HG03378 (cell line): ENCODE data around the gene CCDC54.
"Not testable (repeated sequence)": the region's sequence is repeated elsewhere in the genome, so short reads cannot be mapped to it uniquely, and the experiment has no call there.

Experiments
- ATAC-seq: cut with Tn5 transposase; IDR thresholded peaks from one replicate; pipeline ENCODE4 v1.9.1; 2021; ENCODE audit warnings: mild to moderate bottlenecking, moderate library complexity; ENCODE audit not compliant: unreplicated experiment

Gene CCDC54

GRCh38 chr3:107377151-107377550, at the start of gene CCDC54:
Gene CCDC54, plus strand, starts transcription at chr3:107377439. Its CDS starts 149 bp downstream, at chr3:107377588.
- ATAC-seq = no peak

GRCh38 chr3:107328069-107328468, 49.2 kb upstream of the CCDC54 start:
- no peak for ATAC-seq

GRCh38 chr3:107329088-107329487, 48.2 kb upstream of the CCDC54 start:
- no peak for ATAC-seq

- ATAC-seq = not testable (repeated sequence)
Measured at GRCh38 chr3:107339690-107340089, 37.5 kb upstream of the CCDC54 start.

- no peak for ATAC-seq
Measured at GRCh38 chr3:107344722-107345121, 32.5 kb upstream of the CCDC54 start.

GRCh38 chr3:107345822-107346405, 31.3 kb upstream of the CCDC54 start:
- no peak for ATAC-seq

GRCh38 chr3:107346564-107346963, 30.7 kb upstream of the CCDC54 start:
- ATAC-seq = no peak

GRCh38 chr3:107347751-107348150, 29.5 kb upstream of the CCDC54 start:
- no peak for ATAC-seq

GRCh38 chr3:107356706-107357105, 20.5 kb upstream of the CCDC54 start:
- ATAC-seq = no peak

GRCh38 chr3:107361633-107362032, 15.6 kb upstream of the CCDC54 start:
- ATAC-seq = no peak

- ATAC-seq = no peak
Measured at GRCh38 chr3:107365051-107365450, 12.2 kb upstream of the CCDC54 start.

- ATAC-seq = no peak
Measured at GRCh38 chr3:107366766-107367165, 10.5 kb upstream of the CCDC54 start.

GRCh38 chr3:107367353-107367752, 9.9 kb upstream of the CCDC54 start:
- no peak for ATAC-seq

- no peak for ATAC-seq
Measured at GRCh38 chr3:107368654-107369398, 8.4 kb upstream of the CCDC54 start.

GRCh38 chr3:107369791-107370190, 7.4 kb upstream of the CCDC54 start:
- no peak for ATAC-seq

- no peak for ATAC-seq
Measured at GRCh38 chr3:107370907-107371306, 6.3 kb upstream of the CCDC54 start.

GRCh38 chr3:107372506-107372905, 4.7 kb upstream of the CCDC54 start:
- ATAC-seq = no peak

GRCh38 chr3:107373896-107374295, 3.3 kb upstream of the CCDC54 start:
- ATAC-seq = no peak

GRCh38 chr3:107375682-107376081, 1.6 kb upstream of the CCDC54 start:
- no peak for ATAC-seq

GRCh38 chr3:107382631-107383030, 5.4 kb downstream of the CCDC54 start:
- no peak for ATAC-seq

GRCh38 chr3:107384428-107384827, 7.2 kb downstream of the CCDC54 start:
- no peak for ATAC-seq

- no peak for ATAC-seq
Measured at GRCh38 chr3:107384907-107385306, 7.7 kb downstream of the CCDC54 start.

- no peak for ATAC-seq
Measured at GRCh38 chr3:107387555-107387954, 10.3 kb downstream of the CCDC54 start.
